GM19438 (cell line): ENCODE results near the gene YES1.
"Not testable (repeated sequence)": the region's sequence is repeated elsewhere in the genome, so short reads cannot be mapped to it uniquely, and the experiment has no call there.

Experiments
- ATAC-seq: cut with Tn5 transposase; IDR thresholded peaks from one replicate; pipeline ENCODE4 v1.9.1; 2021; ENCODE audit warnings: low read depth; ENCODE audit not compliant: unreplicated experiment

The YES1 gene

GRCh38 chr18:741931-742512 is 70.0 kb downstream of the YES1 start:
- peak; percentile 72 for ATAC-seq

GRCh38 chr18:732371-732770 is 79.7 kb downstream of the YES1 start:
- no peak for ATAC-seq

DNA sequence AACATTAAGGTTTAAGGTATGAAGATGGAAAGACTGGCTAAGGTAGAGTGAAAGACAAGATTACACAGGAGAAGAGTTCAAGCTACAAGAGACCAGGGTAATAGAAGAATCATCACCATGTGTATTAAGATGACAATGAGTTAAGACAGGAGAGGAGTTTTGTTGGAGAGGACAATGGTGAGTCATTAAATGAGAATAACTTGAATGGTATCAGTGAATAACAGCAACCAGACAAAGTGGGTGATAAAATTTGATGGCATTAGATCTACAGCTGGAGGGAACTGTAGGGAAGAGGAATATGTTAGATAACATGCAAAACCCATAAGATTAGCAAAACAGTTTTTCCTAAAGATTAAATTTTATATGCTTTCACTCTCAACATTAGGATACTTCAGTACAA is 80.9 kb downstream of the YES1 start:
- no peak for ATAC-seq

GRCh38 chr18:730692-731091 is 81.3 kb downstream of the YES1 start:
- no peak for ATAC-seq

DNA sequence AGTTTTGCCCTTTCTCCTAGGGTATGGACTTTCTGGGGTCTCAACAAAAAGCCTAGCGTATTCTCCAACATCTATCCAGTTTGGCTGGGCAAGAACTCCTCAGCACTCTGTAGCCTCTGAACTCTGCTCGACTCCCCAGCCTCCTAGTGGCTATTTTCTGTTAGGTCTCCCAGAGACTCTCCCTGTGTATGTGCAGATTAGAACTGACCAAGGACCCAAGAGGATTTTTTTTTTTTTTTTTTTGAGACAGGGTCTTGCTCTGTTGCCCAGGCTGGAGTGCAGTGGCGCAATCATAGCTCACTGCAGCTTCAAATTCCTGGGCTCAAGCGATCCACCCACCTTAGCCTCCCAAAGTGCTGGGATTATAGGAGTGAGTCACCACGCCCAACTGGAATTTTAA is 81.9 kb downstream of the YES1 start:
- ATAC-seq: not testable (repeated sequence)

- ATAC-seq: no peak
These were observed 86.4 kb downstream of the YES1 start for GRCh38 chr18:725646-726045.

- ATAC-seq: no peak
These were observed 88.4 kb downstream of the YES1 start for GRCh38 chr18:723541-724080.

DNA sequence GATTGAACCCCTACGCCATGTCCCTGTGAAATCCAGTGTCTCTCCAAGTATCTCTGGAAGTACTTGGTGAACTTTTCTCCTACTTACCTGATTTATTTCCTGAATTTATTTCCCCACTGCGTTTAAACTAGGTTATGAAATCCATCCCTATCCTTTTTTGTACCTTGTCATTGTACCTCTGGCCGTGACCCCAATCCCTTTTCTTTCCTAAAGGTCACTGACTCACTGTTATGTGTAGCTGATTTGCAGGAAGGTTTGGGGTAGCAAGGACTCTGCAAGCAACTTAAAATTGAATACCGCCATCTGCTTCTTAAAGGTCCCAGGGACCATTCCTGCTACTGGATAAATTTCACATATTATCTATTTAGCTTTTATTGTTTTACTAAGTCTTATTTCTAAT is 95.0 kb downstream of the YES1 start:
- no peak for ATAC-seq

DNA sequence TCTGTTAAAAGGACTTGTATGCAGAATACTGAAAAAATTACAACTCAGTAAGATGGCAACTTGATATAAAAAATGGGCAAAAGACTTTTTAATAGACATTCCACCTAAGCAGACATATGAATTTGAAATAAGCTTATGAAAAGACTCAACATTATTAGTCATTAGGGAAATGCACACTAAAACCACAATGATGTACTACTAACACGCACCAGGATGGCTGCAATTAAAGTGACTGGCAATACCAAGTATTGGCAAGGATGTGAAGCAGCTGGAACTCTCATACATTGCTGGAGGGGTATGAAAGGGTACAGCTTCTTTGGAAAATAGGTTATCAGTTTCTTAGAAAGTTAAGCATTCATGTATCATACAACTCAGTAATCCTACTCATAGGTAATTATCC is 96.4 kb downstream of the YES1 start:
- no peak for ATAC-seq

DNA sequence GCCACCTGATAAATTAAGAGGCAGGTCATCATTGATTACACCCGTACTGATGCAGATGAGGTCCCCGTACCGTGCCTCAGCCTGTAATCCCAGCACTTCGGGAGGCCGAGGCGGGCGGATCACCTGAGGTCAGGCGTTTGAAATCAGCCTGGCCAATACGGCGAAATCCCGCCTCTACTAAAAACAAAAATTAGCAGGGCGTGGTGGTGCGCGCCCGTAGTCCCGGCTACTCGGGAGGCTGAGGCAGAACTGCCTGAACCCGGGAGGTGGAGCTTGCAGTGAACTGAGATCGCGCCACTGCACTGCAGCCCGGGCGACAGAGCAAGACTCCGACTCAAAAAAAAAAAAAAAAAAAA is 98.9 kb downstream of the YES1 start:
- ATAC-seq: no peak

DNA sequence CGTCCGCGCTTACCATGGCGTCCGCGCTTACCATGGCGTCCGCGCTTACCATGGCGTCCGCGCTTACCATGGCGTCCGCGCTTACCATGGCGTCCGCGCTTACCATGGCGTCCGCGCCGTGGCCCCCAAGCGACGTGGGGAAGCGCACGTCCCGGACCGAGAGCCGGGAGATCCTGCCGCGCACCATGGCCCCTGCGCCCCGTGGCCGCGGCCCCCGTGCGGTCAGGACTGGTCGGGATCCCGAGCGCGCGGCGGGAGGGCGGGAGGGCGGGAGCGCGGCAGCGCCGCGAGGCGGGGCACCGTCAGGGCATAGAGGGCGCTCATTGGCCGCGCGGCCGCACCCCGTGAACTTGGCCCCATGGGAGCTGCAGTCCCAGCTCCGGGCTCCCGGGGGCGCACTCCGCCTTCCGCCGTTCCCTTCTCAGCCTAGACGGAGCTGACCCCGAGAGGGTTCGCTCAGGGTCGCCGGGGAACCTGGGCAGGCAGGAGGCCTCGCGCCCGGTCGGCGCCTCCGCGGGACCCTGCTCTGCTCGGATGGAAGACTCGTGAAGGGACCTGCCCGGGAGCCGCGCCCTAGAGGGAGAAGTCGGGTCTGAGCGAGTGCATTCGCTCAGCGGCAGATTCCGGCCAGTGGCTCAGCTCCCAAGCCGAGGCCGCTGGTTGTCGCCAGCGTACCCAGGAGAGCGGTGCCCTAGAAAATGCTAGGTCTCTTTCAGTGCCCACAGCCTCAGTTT is 99.5 kb downstream of the YES1 start, which contains the start of gene ENOSF1:
ENOSF1 (minus strand) TSS at position 230 of the 734 bp plus-strand sequence; CDS start at position 187, 43 bp downstream.
- ATAC-seq: peak; percentile 85

DNA sequence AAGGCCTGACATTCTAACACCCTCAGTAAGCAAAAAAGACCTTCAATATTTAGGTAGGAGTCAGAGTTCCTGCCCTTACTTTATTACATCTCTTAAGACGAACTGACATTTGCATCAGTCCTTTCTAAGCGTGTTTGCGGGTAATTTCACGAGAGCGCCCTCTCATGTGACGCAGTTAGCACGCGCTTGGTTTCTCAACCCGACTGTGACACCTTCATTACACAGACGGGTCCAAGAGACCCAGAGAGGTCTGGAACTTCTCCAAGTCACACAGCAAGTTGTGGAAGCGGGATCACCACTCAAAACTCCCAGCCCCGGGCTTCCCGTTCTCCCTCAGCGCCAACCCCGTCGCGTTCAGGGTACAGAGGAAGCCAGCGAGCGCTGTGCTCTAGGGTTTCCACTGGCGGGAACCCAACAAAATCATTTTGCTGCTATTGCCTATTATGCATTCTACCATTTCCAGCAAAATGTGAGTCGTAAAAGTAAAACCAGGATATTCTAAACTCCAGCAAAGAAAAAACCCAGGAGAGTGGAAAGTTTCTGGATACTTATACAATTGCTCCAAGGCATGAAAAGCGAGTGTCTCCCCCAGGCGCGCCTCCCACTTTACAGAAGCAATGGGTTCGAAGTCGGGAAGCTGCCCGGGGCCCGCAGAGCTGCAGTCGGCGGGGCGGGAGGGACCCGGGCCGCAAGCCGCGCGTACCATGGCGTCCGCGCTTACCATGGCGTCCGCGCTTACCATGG is 100.2 kb downstream of the YES1 start:
- peak; percentile 51 for ATAC-seq

- peak; percentile 8 for ATAC-seq
These were observed 100.8 kb downstream of the YES1 start for GRCh38 chr18:711310-711656.

DNA sequence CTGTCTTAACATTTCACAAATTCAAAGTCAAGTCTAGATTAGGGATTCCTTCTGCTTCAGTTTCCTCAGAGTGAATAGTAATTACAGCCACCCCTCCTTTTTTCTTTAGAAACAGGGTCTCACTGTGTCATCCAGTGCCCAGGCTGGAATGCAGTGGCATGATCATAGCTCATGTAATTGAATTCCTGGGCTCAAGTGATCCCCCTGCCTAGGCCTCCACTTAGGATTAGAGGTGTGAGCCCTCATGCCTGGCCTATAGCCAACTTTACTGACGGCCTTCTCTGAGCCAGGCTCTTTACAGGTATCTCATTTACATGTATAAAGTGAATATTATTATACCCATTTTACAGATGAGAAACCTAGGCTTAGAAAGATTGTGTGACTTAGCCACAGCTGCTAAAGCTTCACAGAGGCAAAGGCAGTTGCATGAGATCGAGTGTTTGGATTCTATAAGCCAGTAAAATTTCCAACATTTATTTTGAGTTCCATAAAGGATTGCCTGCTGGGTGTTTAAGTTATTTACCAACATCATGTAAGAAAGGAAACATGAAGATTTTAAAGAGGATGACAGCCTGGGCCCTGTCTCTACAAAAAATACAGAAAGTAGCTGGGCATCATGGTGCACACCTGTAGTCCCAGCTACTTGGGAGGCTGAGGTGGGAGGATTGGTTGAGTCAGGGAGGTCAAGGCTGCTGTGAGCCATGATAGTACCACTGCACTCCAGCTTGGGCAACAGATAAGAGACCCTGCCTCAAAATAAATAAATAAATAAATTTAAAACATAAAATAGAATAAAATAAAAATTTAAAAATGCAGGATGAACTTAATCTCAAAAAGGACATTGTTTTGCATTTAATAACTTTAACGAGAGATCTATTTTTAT is 101.4 kb downstream of the YES1 start:
- no peak for ATAC-seq

- ATAC-seq: no peak
These were observed 102.3 kb downstream of the YES1 start for GRCh38 chr18:709771-710170.

DNA sequence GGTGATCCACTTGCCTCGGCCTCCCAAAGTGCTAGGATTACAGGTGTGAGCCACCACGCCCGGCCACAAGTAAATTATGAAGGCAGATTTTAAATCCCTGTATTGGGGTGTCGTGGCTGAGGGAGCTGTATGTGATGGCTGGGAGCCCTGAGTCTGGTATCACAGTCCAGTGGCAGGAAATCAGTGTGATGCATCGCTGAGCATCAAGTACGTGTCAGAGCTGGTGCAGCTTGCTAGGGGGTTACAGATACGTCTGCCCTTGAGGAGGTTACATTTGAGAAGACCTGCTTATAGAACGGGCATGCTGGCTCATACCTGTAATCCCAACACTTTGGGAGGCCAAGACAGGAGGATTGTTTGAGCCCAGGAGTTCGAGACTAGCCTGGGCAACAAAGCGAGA is 103.9 kb downstream of the YES1 start:
- ATAC-seq: no peak

DNA sequence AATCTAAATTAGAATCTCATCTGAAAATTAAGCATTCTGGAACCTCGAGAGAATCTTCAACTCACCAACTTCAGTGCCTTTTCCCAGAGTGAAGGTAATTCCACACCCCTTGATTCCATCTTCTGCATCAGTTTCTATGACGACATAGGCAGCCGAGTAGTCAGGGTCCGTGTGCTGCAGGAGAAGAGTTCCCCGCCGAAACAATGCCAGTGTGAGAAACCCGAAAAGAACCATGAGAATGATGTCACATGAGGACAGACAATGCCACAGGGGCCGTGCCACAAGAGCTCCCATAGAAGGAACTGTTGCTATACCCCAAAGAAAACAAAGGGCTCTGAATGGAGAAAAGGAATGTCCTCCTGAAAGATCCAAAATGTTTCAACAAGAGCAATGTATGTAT is 105.6 kb downstream of the YES1 start:
- no peak for ATAC-seq

DNA sequence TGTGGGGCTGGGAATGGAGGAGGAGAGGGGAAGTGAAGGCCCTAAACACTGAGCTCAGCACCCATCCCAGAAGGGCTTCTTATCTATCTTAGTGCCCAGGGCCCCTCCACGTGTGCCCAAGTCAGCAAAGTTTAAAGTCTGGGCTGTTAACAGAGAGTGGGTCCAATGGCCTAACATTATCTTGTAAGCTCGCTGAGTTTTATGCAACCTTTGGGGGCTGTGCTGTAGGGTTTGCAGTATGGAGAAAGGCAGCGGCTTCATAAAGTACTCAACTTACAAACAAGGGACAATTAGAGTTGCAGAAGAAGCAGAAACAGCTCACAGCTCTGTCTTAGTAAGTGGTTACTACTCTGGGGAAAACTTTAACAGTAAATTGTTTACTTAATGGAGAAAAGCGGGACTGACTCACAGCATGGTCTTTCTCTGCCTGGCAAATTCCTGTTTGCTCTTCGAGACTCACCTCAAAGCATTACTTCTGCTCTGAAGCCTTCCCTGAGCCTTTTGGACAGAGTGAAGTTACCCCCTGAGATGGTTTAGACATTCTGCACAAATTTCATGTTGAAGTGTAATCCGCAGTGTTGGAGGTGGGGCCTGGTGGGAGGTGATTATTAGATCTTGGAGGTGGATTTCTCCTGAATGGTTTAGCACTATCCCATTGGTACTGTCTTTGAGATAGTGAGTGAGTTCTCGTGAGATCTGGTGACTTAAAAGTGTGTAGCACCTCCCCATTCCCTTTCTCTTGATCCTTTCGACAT is 108.7 kb downstream of the YES1 start:
- ATAC-seq: no peak

- no peak for ATAC-seq
These were observed 114.2 kb downstream of the YES1 start for GRCh38 chr18:697800-698199.

DNA sequence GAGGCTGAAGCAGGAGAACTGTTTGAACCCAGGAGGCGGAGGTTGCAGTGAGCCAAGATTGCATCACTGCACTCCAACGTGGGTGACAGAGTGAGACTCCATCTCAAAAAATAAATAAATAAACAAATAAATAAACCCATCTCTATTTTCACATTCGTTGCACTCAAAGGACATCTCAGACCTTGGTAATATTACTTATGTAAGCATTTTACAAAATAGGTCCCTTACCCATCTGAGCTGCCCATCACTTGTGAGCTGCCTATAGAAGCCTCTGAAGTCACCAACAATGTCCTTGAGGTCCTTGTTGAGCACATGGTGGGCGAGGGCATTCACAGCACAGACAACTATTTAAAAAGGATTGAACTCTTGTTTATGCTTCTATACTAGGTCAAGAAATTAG is 115.0 kb downstream of the YES1 start:
- no peak for ATAC-seq
